ENCODE measurements around the gene UPK3A.

GRCh38 chr22:45296628-45297297 lies 12.0 kb downstream of the UPK3A start:
- TF ChIP-seq POLR2A (IDR thresholded peaks at IDR 0.05) (no peak), CTCF (IDR thresholded peaks at IDR 0.05) (no peak)
